NCI-H1417 (cell line): ENCODE measurements around the gene HCRTR1.
A peak's percentile ranks its signal among the peaks of the same experiment; 100 is the strongest.

ENCODE experiments used
- DNase-seq, 3 experiments: peaks; one replicate each; lab custom pipeline; 2025; lab: John Stamatoyannopoulos, UW

The HCRTR1 gene

GRCh38 chr1:31617218-31617915 is at the start of gene HCRTR1:
Gene HCRTR1 (plus strand): TSS chr1:31617689. CDS start chr1:31619193, 1,504 bp downstream.
- DNase-seq, result peak in 1 of 3 experiments; percentile 45

- DNase-seq, result no peak
Observed at GRCh38 chr1:31567956-31568570, 49.4 kb upstream of the HCRTR1 start.

GRCh38 chr1:31568895-31569595 is 48.4 kb upstream of the HCRTR1 start:
- DNase-seq, result no peak

- DNase-seq, result no peak
Observed at GRCh38 chr1:31569596-31570173, 47.8 kb upstream of the HCRTR1 start.

GRCh38 chr1:31570228-31570627 is 47.3 kb upstream of the HCRTR1 start:
- peak in 1 of 3 experiments; percentile 12 for DNase-seq

- no peak for DNase-seq
Observed at GRCh38 chr1:31570906-31571305, 46.6 kb upstream of the HCRTR1 start.

- DNase-seq, result no peak
Observed at GRCh38 chr1:31571340-31572295, 45.9 kb upstream of the HCRTR1 start.

- no peak for DNase-seq
Observed at GRCh38 chr1:31572323-31573104, 45.0 kb upstream of the HCRTR1 start.

- no peak for DNase-seq
Observed at GRCh38 chr1:31573261-31573660, 44.2 kb upstream of the HCRTR1 start.

GRCh38 chr1:31574749-31575368 is 42.6 kb upstream of the HCRTR1 start:
- DNase-seq, result no peak

- no peak for DNase-seq
Observed at GRCh38 chr1:31575369-31576140, 41.9 kb upstream of the HCRTR1 start.

GRCh38 chr1:31576201-31576669 is 41.3 kb upstream of the HCRTR1 start, which contains the start of gene TINAGL1:
Gene TINAGL1 (plus strand): TSS chr1:31576515. CDS start chr1:31577149, 634 bp downstream.
- DNase-seq, result no peak

- no peak for DNase-seq
Observed at GRCh38 chr1:31576743-31577455, 40.6 kb upstream of the HCRTR1 start.

- DNase-seq, result no peak
Observed at GRCh38 chr1:31577515-31578192, 39.8 kb upstream of the HCRTR1 start.

GRCh38 chr1:31579374-31579773 is 38.1 kb upstream of the HCRTR1 start:
- no peak for DNase-seq

- no peak for DNase-seq
Observed at GRCh38 chr1:31580513-31580870, 37.0 kb upstream of the HCRTR1 start.

GRCh38 chr1:31580891-31581603 is 36.4 kb upstream of the HCRTR1 start:
- no peak for DNase-seq
